Adrenal gland (tissue), 5 donors: ENCODE measurements around the gene SQOR.

Experiments
- POLR2A ChIP-seq, 2 donors: fragments of 450-650 bp; IDR thresholded peaks; one replicate each; pipeline ENCODE4 v1.6.1; 2017; ENCODE audit warnings: antibody characterized with exemption in 2 of 2, mild to moderate bottlenecking in 2 of 2, moderate library complexity in 1 of 2
- TF ChIP-seq, protein P1 (sequence below), 6 experiments: fragments of 450-650 bp in 4 of 6; fragments of 200-600 bp in 2 of 6; sonication (generic) in 1 of 6; IDR thresholded peaks; 1 replicate in 5 of 6; 2 replicates in 1 of 6; pipeline versions ENCODE4 v1.5.1 to v1.8.0; 2016 to 2021; ENCODE audit warnings: antibody characterized with exemption in 6 of 6, mild to moderate bottlenecking in 2 of 6, moderate library complexity in 1 of 6
- donor health status: DM: no; HTN: no; CAD: no.

DNA sequence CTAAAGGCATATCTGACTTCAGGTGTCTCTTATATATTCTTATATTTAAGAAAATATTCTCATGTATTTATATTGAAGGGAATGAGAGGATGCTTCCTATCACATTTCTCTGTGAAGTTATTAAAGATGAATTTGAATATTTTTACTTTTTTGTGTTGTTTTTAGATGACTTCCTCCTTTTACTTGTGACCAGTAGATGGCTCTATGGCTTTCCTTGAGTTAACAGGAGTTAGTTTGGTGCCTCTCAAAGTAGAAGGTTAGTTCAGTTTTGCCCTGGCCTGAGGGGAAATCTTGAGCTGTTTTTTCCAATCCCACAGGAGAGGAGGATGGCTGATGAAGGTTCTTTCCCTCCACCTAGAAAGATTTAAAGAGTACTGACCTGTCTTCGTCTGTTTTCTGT is 80.7 kb downstream of the SQOR start:
- TF ChIP-seq, protein P1, sequence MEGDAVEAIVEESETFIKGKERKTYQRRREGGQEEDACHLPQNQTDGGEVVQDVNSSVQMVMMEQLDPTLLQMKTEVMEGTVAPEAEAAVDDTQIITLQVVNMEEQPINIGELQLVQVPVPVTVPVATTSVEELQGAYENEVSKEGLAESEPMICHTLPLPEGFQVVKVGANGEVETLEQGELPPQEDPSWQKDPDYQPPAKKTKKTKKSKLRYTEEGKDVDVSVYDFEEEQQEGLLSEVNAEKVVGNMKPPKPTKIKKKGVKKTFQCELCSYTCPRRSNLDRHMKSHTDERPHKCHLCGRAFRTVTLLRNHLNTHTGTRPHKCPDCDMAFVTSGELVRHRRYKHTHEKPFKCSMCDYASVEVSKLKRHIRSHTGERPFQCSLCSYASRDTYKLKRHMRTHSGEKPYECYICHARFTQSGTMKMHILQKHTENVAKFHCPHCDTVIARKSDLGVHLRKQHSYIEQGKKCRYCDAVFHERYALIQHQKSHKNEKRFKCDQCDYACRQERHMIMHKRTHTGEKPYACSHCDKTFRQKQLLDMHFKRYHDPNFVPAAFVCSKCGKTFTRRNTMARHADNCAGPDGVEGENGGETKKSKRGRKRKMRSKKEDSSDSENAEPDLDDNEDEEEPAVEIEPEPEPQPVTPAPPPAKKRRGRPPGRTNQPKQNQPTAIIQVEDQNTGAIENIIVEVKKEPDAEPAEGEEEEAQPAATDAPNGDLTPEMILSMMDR (IDR thresholded peaks at IDR 0.05), result peak in 1 of 6 experiments; percentile 13
- no peak for TF ChIP-seq POLR2A (IDR thresholded peaks at IDR 0.05)
